ENCODE data around the gene PHLPP2.
"Not testable (repeated sequence)": the region's sequence is repeated elsewhere in the genome, so short reads cannot be mapped to it uniquely, and the experiment has no call there.

PHLPP2 gene

GRCh38 chr16:71666928-71667707 is 57.4 kb downstream of the PHLPP2 start:
- DNase-seq = no peak

GRCh38 chr16:71666264-71666663 is 58.2 kb downstream of the PHLPP2 start:
- no peak for DNase-seq

GRCh38 chr16:71659471-71659870 is 65.0 kb downstream of the PHLPP2 start:
- no peak for DNase-seq

- DNase-seq = no peak
These were observed 65.7 kb downstream of the PHLPP2 start for GRCh38 chr16:71658771-71659170.

- DNase-seq = no peak
These were observed 74.8 kb downstream of the PHLPP2 start for GRCh38 chr16:71649704-71650103.

- DNase-seq = peak; percentile 4
These were observed 75.6 kb downstream of the PHLPP2 start for GRCh38 chr16:71648921-71649320.

GRCh38 chr16:71648162-71648561 is 76.3 kb downstream of the PHLPP2 start:
- no peak for DNase-seq

- no peak for DNase-seq
These were observed 77.1 kb downstream of the PHLPP2 start for GRCh38 chr16:71647391-71647790.

- peak; percentile 52 for DNase-seq
These were observed 79.1 kb downstream of the PHLPP2 start for GRCh38 chr16:71645450-71645849.

- DNase-seq = no peak
These were observed 87.1 kb downstream of the PHLPP2 start for GRCh38 chr16:71637398-71637797.

GRCh38 chr16:71635632-71636031 is 88.9 kb downstream of the PHLPP2 start:
- no peak for DNase-seq

- DNase-seq = no peak
These were observed 92.7 kb downstream of the PHLPP2 start for GRCh38 chr16:71631776-71632175.

- DNase-seq = no peak
These were observed 93.7 kb downstream of the PHLPP2 start for GRCh38 chr16:71630808-71631207.

GRCh38 chr16:71629278-71630016 is 95.1 kb downstream of the PHLPP2 start:
- no peak for DNase-seq

GRCh38 chr16:71628810-71629209 is 95.7 kb downstream of the PHLPP2 start:
- DNase-seq = no peak

GRCh38 chr16:71627731-71628181 is 96.7 kb downstream of the PHLPP2 start:
- no peak for DNase-seq

GRCh38 chr16:71626858-71627213 is 97.7 kb downstream of the PHLPP2 start:
- no peak for DNase-seq

- DNase-seq = no peak
These were observed 98.3 kb downstream of the PHLPP2 start, which contains the start of gene MARVELD3 for GRCh38 chr16:71626018-71626857. TSS of gene MARVELD3 (plus strand) at chr16:71626184. CDS start at chr16:71626230, 46 bp downstream.

GRCh38 chr16:71625113-71625850 is 99.2 kb downstream of the PHLPP2 start:
- no peak for DNase-seq

GRCh38 chr16:71623597-71623996 is 100.9 kb downstream of the PHLPP2 start:
- no peak for DNase-seq

- no peak for DNase-seq
These were observed 102.4 kb downstream of the PHLPP2 start for GRCh38 chr16:71622088-71622487.

- no peak for DNase-seq
These were observed 106.1 kb downstream of the PHLPP2 start for GRCh38 chr16:71618429-71618828.

GRCh38 chr16:71614956-71615355 is 109.5 kb downstream of the PHLPP2 start:
- not testable (repeated sequence) for DNase-seq

Measured in HCEC 1CT (cell line).